Ovary (tissue), 9 donors: Measurements from ENCODE around the gene PRR22. TPM values are rescaled to one million over a fixed set of nuclear protein-coding genes. Genes with fewer than 3 reads are reported as not detected.

ENCODE experiments used
- DNase-seq, 5 donors: peaks; one replicate each; pipeline ENCODE4 v3.0.0-alpha.2; 2019 to 2020
- H3K27ac ChIP-seq, 2 donors: fragments of 200-600 bp; one replicate each; pipeline versions ENCODE4 v1.5.1 to v1.8.0; 2019 to 2022
- H3K27me3 ChIP-seq: fragments of 200-600 bp; one replicate; pipeline ENCODE4 v1.8.0; 2022
- H3K36me3 ChIP-seq: fragments of 200-600 bp; sonication (generic); one replicate; pipeline ENCODE4 v1.5.1; 2019
- H3K4me1 ChIP-seq: one replicate; pipeline ENCODE4 v1.8.1; 2013; ENCODE audit warnings: mild to moderate bottlenecking, moderate library complexity; ENCODE audit not compliant: insufficient read depth
- H3K4me3 ChIP-seq: fragments of 200-600 bp; sonication (generic); one replicate; pipeline ENCODE4 v1.5.1; 2017
- H3K9me3 ChIP-seq, 2 donors: fragments of 200-600 bp in 1 of 2; sonication (generic) in 1 of 2; one replicate each; pipeline versions ENCODE4 v1.5.1 to v1.8.1; 2013 to 2019; ENCODE audit warnings: mild to moderate bottlenecking in 1 of 2, moderate library complexity in 1 of 2
- CTCF ChIP-seq, 3 donors: fragments of 450-650 bp in 2 of 3; fragments of 200-600 bp in 1 of 3; IDR thresholded peaks; one replicate each; pipeline versions ENCODE4 v1.5.1 to v1.8.0; 2016 to 2022; ENCODE audit warnings: antibody characterized with exemption in 3 of 3, mild to moderate bottlenecking in 1 of 3
- EP300 ChIP-seq: sonication (generic); formaldehyde crosslinking; IDR thresholded peaks from one replicate; pipeline ENCODE4 v1.6.1; 2017; ENCODE audit warnings: antibody characterized with exemption
- POLR2A ChIP-seq: fragments of 450-650 bp; IDR thresholded peaks from one replicate; pipeline ENCODE4 v1.6.1; 2017; ENCODE audit warnings: antibody characterized with exemption, mild to moderate bottlenecking, moderate library complexity
- WGBS, 3 donors: extraction: QIAGEN DNeasy Blood & Tissue Kit in 1 of 3; methylation state at CpG; one replicate each; pipeline versions ENCODE4 v1.1.5 to v1.1.7; 2013 to 2017; 5-methylcytosine and 5-hydroxymethylcytosine counted together
- intact Hi-C, 4 donors: fragments of 100-400 bp; cut with DNase I; formaldehyde crosslinking; loops; one replicate each; pipeline versions ENCODE4 v1.11.0 to v1.15.1; 2022 to 2023
- polyA plus RNA-seq, 2 donors: library from polyadenylated mRNA; stranded (reverse); fragments of 200-250 nt in 1 of 2; fragments of 350-450 nt in 1 of 2; fragmentation: Illumina TruSeq in 1 of 2; extraction: RNeasy Lipid Tissue Mini Kit (QIAGEN cat#74804) in 1 of 2; gene quantifications; one replicate each; pipeline ENCODE4 v1.2.3, GENCODE V29; 2013 to 2014
- total RNA-seq, 7 donors: library from RNA; depleted of rRNA in 2 of 7; stranded (reverse); fragments of >200 nt in 2 of 7; fragmentation: NEBNext Ultra II Directional in 3 of 7; extraction: Animal tissue kit (Norgen Biotek cat#: 25700) in 3 of 7; gene quantifications; one replicate each; pipeline versions ENCODE4 v1.1.0 to v1.2.4, GENCODE V29; 2016 to 2023
- donor health status: DM: no; HTN: no; CAD: no; lungs with moderate emphysema.
- donor health status: DM: no; HTN: no; CAD: no.
- donor health status: Bipolar disorder and iron deficiency.
- donor health status: DM: yes; HTN: yes; CAD: no.
- donor health status: DM: no; HTN: no; CAD: no.
- donor health status: DM: yes; HTN: yes; CAD: no.

The PRR22 gene
- total and polyA plus RNA-seq, 9 donors: 0.24 to 3.8 (median 2.0) TPM; not detected in 1

GRCh38 chr19:5775668-5776309 lies 8.8 kb downstream of the PRR22 start:
- no peaks in the 10 kb centered on the region for H3K36me3 ChIP-seq
- no peak for DNase-seq
- no peak for TF ChIP-seq CTCF (IDR thresholded peaks at IDR 0.05)
- 58 to 65% (median 59%) methylated on average over 16 to 17 of the region's 17 CpGs for WGBS, 3 donors
- H3K27me3 ChIP-seq: no peaks in the 10 kb centered on the region
- no peak overlapping the region for H3K27ac ChIP-seq
- no peak overlapping the region for H3K4me3 ChIP-seq
- intact Hi-C loops: no loop called here
- peaks cover 0 to 4% of the 10 kb centered on the region in 2 donors for H3K9me3 ChIP-seq
- H3K4me1 ChIP-seq: no peaks in the 10 kb centered on the region

- Histone ChIP-seq H3K27me3 (no peaks in the 10 kb centered on the region), H3K27ac (no peak overlapping the region), H3K36me3 (no peaks in the 10 kb centered on the region), H3K9me3 (peaks cover 0 to 4% of the 10 kb centered on the region in 2 donors), H3K4me3 (no peak overlapping the region), H3K4me1 (no peaks in the 10 kb centered on the region)
- no peak for DNase-seq
- intact Hi-C loops: no loop called here
- TF ChIP-seq CTCF (IDR thresholded peaks at IDR 0.05) (no peak), EP300 (no peak), POLR2A (no peak)
- WGBS, 3 donors: 80 to 84% (median 83%) methylated on average over 8 of the region's 8 CpGs
Measured at GRCh38 chr19:5774921-5775320, 9.6 kb downstream of the PRR22 start.

GRCh38 chr19:5773276-5773675 lies 11.3 kb downstream of the PRR22 start:
- 78 to 90% (median 86%) methylated on average over 5 of the region's 5 CpGs for WGBS, 3 donors
- Histone ChIP-seq H3K27ac (no peak overlapping the region), H3K27me3 (no peaks in the 10 kb centered on the region), H3K9me3 (peaks cover 0 to 4% of the 10 kb centered on the region in 2 donors), H3K4me1 (no peaks in the 10 kb centered on the region), H3K4me3 (no peak overlapping the region), H3K36me3 (no peaks in the 10 kb centered on the region)
- intact Hi-C loops: no loop called here
- no peak for TF ChIP-seq CTCF (IDR thresholded peaks at IDR 0.05)
- no peak for TF ChIP-seq POLR2A
- DNase-seq: no peak

- intact Hi-C loops: no loop called here
Measured at GRCh38 chr19:5772416-5772815, 12.1 kb downstream of the PRR22 start.

More at GRCh38 chr19:5772416-5772815, 12.1 kb downstream of the PRR22 start:
- WGBS, 3 donors: 75 to 79% (median 76%) methylated on average over 19 of the region's 19 CpGs
- peaks cover 0 to 4% of the 10 kb centered on the region in 2 donors for H3K9me3 ChIP-seq
- H3K36me3 ChIP-seq: no peaks in the 10 kb centered on the region
- no peak overlapping the region for H3K4me3 ChIP-seq
- H3K4me1 ChIP-seq: no peaks in the 10 kb centered on the region
- TF ChIP-seq POLR2A (no peak), CTCF (IDR thresholded peaks at IDR 0.05) (no peak), EP300 (no peak)
- no peaks in the 10 kb centered on the region for H3K27me3 ChIP-seq
- H3K27ac ChIP-seq: no peak overlapping the region
- DNase-seq: no peak
